ENCODE data around the gene TSPAN18. TPM values are rescaled to one million over a fixed set of nuclear protein-coding genes. Genes with fewer than 3 reads are reported as not detected.
A peak's percentile ranks its signal among the peaks of the same experiment; 100 is the strongest.

The TSPAN18 gene
- total and polyA plus RNA-seq, 9 donors: 2.1 to 35.3 (median 14.4) TPM

- Histone ChIP-seq H3K27me3 (no peaks in the 10 kb centered on the region), H3K4me3 (no peak overlapping the region), H3K4me1 (ENCODE audit: insufficient read depth) (peaks cover 11% of the 10 kb centered on the region), H3K9me3 (no peaks in the 10 kb centered on the region), H3K27ac (peak overlapping the region; percentile 13 to 33), H3K36me3 (no peaks in the 10 kb centered on the region)
- DNase-seq: no peak
- no peak for TF ChIP-seq POLR2A (IDR thresholded peaks at IDR 0.05)
- no peak for TF ChIP-seq EP300 (IDR thresholded peaks at IDR 0.05)
- TF ChIP-seq, protein P1, sequence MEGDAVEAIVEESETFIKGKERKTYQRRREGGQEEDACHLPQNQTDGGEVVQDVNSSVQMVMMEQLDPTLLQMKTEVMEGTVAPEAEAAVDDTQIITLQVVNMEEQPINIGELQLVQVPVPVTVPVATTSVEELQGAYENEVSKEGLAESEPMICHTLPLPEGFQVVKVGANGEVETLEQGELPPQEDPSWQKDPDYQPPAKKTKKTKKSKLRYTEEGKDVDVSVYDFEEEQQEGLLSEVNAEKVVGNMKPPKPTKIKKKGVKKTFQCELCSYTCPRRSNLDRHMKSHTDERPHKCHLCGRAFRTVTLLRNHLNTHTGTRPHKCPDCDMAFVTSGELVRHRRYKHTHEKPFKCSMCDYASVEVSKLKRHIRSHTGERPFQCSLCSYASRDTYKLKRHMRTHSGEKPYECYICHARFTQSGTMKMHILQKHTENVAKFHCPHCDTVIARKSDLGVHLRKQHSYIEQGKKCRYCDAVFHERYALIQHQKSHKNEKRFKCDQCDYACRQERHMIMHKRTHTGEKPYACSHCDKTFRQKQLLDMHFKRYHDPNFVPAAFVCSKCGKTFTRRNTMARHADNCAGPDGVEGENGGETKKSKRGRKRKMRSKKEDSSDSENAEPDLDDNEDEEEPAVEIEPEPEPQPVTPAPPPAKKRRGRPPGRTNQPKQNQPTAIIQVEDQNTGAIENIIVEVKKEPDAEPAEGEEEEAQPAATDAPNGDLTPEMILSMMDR (IDR thresholded peaks at IDR 0.05): no peak
- 18 to 33% (median 24%) methylated on average over 5 of the region's 5 CpGs for WGBS, 3 donors
- intact Hi-C loops (cut with DNase I): no loop called here
Measured at GRCh38 chr11:44743959-44744557, 17.3 kb downstream of the TSPAN18 start.

- WGBS, 3 donors: 81 to 93% (median 90%) methylated on average over 7 of the region's 7 CpGs
Measured at GRCh38 chr11:44746894-44747293, 20.1 kb downstream of the TSPAN18 start.

GRCh38 chr11:44747316-44747715 lies 20.6 kb downstream of the TSPAN18 start:
- TF ChIP-seq, protein P1 (IDR thresholded peaks at IDR 0.05): no peak
- no peak for TF ChIP-seq POLR2A (IDR thresholded peaks at IDR 0.05)
- TF ChIP-seq EP300 (IDR thresholded peaks at IDR 0.05): no peak
- no peak for DNase-seq
- intact Hi-C loops (cut with DNase I): no loop called here
- Histone ChIP-seq H3K4me3 (no peak overlapping the region), H3K36me3 (no peaks in the 10 kb centered on the region), H3K4me1 (ENCODE audit: insufficient read depth) (peaks cover 5% of the 10 kb centered on the region), H3K9me3 (no peaks in the 10 kb centered on the region), H3K27me3 (no peaks in the 10 kb centered on the region), H3K27ac (no peak overlapping the region)
- 69 to 71% (median 70%) methylated on average over 7 of the region's 7 CpGs for WGBS, 3 donors

More at GRCh38 chr11:44746894-44747293, 20.1 kb downstream of the TSPAN18 start:
- Histone ChIP-seq H3K4me3 (no peak overlapping the region), H3K27ac (no peak overlapping the region), H3K9me3 (no peaks in the 10 kb centered on the region), H3K27me3 (no peaks in the 10 kb centered on the region), H3K36me3 (no peaks in the 10 kb centered on the region), H3K4me1 (ENCODE audit: insufficient read depth) (peaks cover 5% of the 10 kb centered on the region)
- no peak for TF ChIP-seq EP300 (IDR thresholded peaks at IDR 0.05)
- no peak for TF ChIP-seq POLR2A (IDR thresholded peaks at IDR 0.05)
- TF ChIP-seq, protein P1 (IDR thresholded peaks at IDR 0.05): no peak
- no peak for DNase-seq
- intact Hi-C loops (cut with DNase I): no loop called here

- Histone ChIP-seq H3K36me3 (no peaks in the 10 kb centered on the region), H3K4me1 (ENCODE audit: insufficient read depth) (peaks cover 5% of the 10 kb centered on the region), H3K4me3 (no peak overlapping the region), H3K27me3 (no peaks in the 10 kb centered on the region), H3K9me3 (no peaks in the 10 kb centered on the region), H3K27ac (no peak overlapping the region)
- DNase-seq: no peak
- intact Hi-C loops (cut with DNase I): no loop called here
- WGBS, 3 donors: 81 to 91% (median 90%) methylated on average over 5 of the region's 5 CpGs
- no peak for TF ChIP-seq EP300 (IDR thresholded peaks at IDR 0.05)
- TF ChIP-seq POLR2A (IDR thresholded peaks at IDR 0.05): no peak
- TF ChIP-seq, protein P1 (IDR thresholded peaks at IDR 0.05): no peak
Measured at GRCh38 chr11:44747836-44748235, 21.1 kb downstream of the TSPAN18 start.

All from ovary (tissue), 9 donors.